KBM-7 (cell line): Measurements from ENCODE around the gene PBX3.

Experiments
- DNase-seq: peaks from one replicate; pipeline ENCODE4 v3.0.0-alpha.2; 2015
- in situ Hi-C: fragments of 300-500 bp; cut with MboI; formaldehyde crosslinking; loops from 2 replicates; pipeline ENCODE4 v1.14.3; 2020; ENCODE audit warnings: low sequenced_read_pairs, low pct_unique_long_range_greater_than_20kb, mixed read lengths

PBX3 gene

GRCh38 chr9:125914411-125914810 is 167.2 kb downstream of the PBX3 start:
- no peak for DNase-seq
- in situ Hi-C loops: no loop called here

GRCh38 chr9:125915606-125916005 is 168.4 kb downstream of the PBX3 start:
- no peak for DNase-seq
- in situ Hi-C loops: no loop called here

DNA sequence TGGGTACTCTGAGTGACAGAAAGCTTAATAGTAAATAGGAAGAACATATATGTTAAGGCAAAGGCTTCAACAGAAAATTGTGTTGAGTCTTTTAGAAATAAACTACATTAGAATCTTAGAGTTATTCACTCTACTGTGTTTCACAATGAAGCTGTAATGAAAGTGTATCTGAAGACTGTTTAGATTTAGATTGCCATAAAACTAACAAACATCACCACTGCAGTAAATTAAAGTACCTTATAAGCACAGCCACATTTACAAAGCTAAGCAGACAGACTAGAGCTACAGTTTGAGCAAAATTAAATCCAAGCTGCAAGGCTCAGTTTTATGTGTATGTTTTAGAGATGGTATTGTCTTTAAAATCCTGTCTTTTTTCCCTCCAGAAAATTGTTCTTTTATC is 172.4 kb downstream of the PBX3 start:
- in situ Hi-C loops: no loop called here
- no peak for DNase-seq

GRCh38 chr9:125920402-125920801 is 173.2 kb downstream of the PBX3 start:
- no peak for DNase-seq
- in situ Hi-C loops: no loop called here

- in situ Hi-C loops: no loop called here
- no peak for DNase-seq
Observed at GRCh38 chr9:125922854-125923253, 175.7 kb downstream of the PBX3 start.

- in situ Hi-C loops: no loop called here
Observed at GRCh38 chr9:125924351-125924750, 177.2 kb downstream of the PBX3 start.

DNA sequence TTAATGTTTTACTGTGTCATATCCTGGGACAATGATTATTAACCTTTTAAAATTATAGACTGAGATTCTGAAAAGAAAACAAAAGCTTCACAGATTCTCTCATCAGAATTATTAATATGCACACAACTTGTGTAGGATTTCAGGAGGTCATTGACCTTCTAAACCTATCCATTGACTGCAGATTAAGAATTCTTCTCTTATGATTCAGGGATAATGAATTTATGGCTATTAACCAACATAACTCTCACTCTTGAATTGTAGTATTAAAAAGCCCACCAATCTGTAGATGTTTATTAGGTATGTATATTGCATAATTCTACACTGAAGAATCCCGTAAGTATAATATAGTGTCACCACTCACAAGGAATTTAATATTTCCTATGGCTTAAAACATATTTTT is 179.8 kb downstream of the PBX3 start:
- in situ Hi-C loops: no loop called here

More at GRCh38 chr9:125924351-125924750, 177.2 kb downstream of the PBX3 start:
- no peak for DNase-seq

GRCh38 chr9:125929846-125930245 is 182.7 kb downstream of the PBX3 start:
- DNase-seq: no peak
- in situ Hi-C loops: no loop called here

More for the DNA sequence above, 179.8 kb downstream of the PBX3 start:
- no peak for DNase-seq

DNA sequence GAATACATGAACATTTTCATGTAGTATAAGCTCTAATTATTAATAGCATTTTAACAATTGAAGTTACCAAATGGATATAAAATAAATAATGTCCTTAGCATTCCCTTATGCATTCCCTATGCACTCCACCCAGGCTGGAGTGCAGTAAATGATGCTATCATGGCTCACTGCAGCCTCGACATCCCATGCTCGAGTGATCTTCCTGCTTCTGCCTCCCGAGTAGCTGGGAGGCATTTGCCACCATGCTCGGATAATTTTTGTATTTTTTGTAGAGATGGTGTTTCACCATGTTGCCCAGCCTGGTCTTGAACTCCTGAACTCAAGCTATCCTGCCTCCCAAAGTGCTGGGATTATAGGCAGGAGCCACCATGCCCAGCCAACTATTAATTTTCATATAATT is 184.0 kb downstream of the PBX3 start:
- in situ Hi-C loops: no loop called here
- no peak for DNase-seq

GRCh38 chr9:125932012-125932411 is 184.8 kb downstream of the PBX3 start:
- in situ Hi-C loops: no loop called here
- no peak for DNase-seq

GRCh38 chr9:125932746-125933455 is 185.7 kb downstream of the PBX3 start:
- in situ Hi-C loops: no loop called here
- no peak for DNase-seq

DNA sequence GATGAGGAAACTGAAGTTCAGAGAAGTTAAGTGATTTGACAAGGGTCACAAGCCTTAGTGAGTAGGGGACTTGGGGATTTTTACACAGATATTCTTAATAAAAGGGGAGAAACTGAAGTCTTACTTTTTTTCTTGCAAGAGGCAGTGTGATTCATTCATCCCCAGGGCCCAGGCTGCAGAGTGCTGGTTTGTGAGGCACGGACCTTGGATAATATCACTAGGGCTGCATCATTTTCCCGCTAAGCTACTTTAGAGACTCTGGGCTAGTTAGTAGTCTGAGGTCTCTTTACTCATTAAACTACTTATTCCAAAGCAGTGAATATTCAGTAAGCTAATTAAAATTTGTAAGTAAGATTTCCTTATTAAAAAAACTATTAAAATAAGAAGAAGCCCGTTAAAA is 195.0 kb downstream of the PBX3 start:
- no peak for DNase-seq
- in situ Hi-C loops: no loop called here

GRCh38 chr9:125943831-125944230 is 196.7 kb downstream of the PBX3 start:
- in situ Hi-C loops: no loop called here
- no peak for DNase-seq

- in situ Hi-C loops: no loop called here
- no peak for DNase-seq
Observed at GRCh38 chr9:125946397-125946796, 199.2 kb downstream of the PBX3 start.

- in situ Hi-C loops: no loop called here
Observed at GRCh38 chr9:125948887-125949596, 201.9 kb downstream of the PBX3 start.

GRCh38 chr9:125949703-125950460 is 202.7 kb downstream of the PBX3 start:
- in situ Hi-C loops: no loop called here
- DNase-seq: no peak

More at GRCh38 chr9:125948887-125949596, 201.9 kb downstream of the PBX3 start:
- DNase-seq: no peak

DNA sequence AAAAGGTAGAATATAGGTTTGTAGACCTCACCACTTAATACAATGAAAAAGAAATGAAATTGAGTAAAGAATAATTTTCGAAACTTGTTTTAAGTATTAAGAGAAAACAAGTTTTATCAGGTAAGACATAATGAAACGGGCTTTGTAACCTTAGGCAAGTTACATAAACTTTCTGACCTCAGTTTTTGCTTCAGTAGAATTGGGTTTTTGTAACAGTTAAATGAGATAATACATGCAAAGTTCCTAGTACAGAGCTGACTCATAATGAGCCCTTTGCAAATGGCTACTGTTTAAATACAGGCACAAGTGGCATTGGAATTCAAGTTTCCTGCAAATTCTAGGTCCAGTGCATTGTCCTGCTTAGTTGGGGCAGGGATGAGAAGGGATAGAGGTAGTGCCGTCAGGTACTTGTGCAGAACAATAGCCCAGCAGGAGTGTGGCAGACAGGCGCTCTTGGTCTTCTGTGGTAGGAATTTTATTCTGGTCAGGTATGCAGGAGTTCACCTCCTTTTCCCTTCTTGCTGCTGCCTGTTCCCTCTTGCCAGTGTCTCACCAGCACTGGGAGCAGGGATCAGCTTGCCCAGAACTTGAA is 203.8 kb downstream of the PBX3 start:
- in situ Hi-C loops: no loop called here
- no peak for DNase-seq

DNA sequence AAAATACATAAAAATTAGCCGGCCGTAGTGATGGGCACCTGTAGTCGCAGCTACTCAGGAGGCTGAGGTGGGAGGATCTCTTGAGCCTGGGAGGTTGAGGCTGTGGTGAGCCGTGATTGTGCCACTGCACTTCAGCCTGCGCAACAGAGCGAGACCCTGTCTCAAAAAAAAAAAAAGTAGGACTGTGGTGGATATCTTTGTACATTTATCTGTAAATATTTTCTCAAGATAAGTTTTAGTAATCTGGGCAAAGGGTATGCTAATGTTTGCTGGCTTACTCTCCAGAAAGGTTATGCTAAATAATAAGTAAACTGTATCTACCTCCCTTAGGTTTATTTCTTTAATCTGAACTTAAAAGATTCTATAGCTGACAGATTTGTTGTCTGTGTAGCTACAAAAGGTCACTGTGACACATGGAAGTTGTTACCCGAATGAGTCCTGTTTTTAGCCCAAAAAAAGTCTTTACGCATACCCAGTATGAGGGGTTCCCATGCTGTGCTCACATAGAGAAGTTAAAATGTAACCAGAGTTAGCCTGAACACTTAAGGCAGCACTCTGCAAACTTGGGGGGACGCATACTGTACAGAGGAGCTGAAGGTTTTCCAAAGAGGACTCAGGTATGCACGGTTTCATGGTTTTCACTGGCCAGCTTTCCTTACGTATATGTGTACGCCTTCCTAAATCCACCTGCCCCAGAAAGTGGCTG is 206.3 kb downstream of the PBX3 start:
- DNase-seq: no peak
- in situ Hi-C loops: no loop called here

DNA sequence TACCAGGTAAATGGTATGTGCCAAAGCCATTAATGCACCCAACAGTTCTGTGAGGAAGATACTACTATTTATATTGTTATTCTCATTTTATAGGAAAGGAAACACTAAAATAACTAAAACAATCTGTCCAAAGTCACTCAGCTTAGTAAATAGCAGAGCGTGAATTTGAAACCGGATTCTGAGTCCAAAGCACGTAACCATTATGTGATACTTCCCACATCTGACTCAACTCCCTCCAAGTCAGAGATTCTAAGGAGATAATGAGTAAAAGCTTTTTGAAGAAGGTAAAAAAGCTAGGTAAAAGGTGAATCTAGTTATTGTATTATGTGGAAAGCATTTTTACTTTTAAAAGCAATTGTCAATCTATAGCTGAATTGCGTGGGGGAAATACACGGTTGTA is 208.9 kb downstream of the PBX3 start:
- in situ Hi-C loops: no loop called here

More for the DNA sequence above, 208.9 kb downstream of the PBX3 start:
- DNase-seq: no peak
